IPS-20b (cell line): Measurements from ENCODE around the gene TLE3.
A peak's percentile ranks its signal among the peaks of the same experiment; 100 is the strongest.

Source experiments
- H3K27ac ChIP-seq: one replicate; pipeline ENCODE4 v1.5.1; 2013; ENCODE audit warnings: low read length
- H3K27me3 ChIP-seq: 2 replicates; pipeline ENCODE4 v1.6.1; 2013; ENCODE audit warnings: mild to moderate bottlenecking, low read length, inconsistent platforms; ENCODE audit not compliant: insufficient read depth
- H3K36me3 ChIP-seq: 2 replicates; pipeline ENCODE4 v1.6.1; 2013; ENCODE audit warnings: low read depth, mild to moderate bottlenecking, inconsistent platforms, low read length, moderate library complexity; ENCODE audit not compliant: insufficient read depth
- H3K4me1 ChIP-seq: 2 replicates; pipeline ENCODE4 v1.6.1; 2013; ENCODE audit warnings: mild to moderate bottlenecking, control low read depth, inconsistent platforms, low read length, moderate library complexity; ENCODE audit not compliant: insufficient read depth
- H3K4me3 ChIP-seq: 2 replicates; pipeline ENCODE4 v1.5.1; 2013; ENCODE audit warnings: mild to moderate bottlenecking, low read length, inconsistent platforms
- H3K9ac ChIP-seq: 2 replicates; pipeline ENCODE4 v1.6.1; 2013; ENCODE audit warnings: low read depth, mild to moderate bottlenecking, inconsistent platforms, low read length, moderate library complexity
- H3K9me3 ChIP-seq: 2 replicates; pipeline ENCODE4 v1.6.1; 2013; ENCODE audit warnings: mild to moderate bottlenecking, low read depth, low read length, inconsistent platforms; ENCODE audit not compliant: insufficient read depth

TLE3 gene

GRCh38 chr15:70109531-70109930 lies 11.8 kb upstream of the TLE3 start:
- Histone ChIP-seq H3K27me3 (peaks cover 22% of the 10 kb centered on the region), H3K4me3 (no peak overlapping the region), H3K36me3 (no peaks in the 10 kb centered on the region), H3K4me1 (peaks cover 5% of the 10 kb centered on the region), H3K9me3 (no peaks in the 10 kb centered on the region), H3K27ac (no peak overlapping the region), H3K9ac (no peak overlapping the region)

- Histone ChIP-seq H3K4me3 (no peak overlapping the region), H3K4me1 (peaks cover 8% of the 10 kb centered on the region; the same call in 1 of the 2 replicates), H3K9ac (no peak overlapping the region), H3K27me3 (peaks cover 33% of the 10 kb centered on the region), H3K9me3 (no peaks in the 10 kb centered on the region), H3K36me3 (no peaks in the 10 kb centered on the region), H3K27ac (no peak overlapping the region)
Measured at GRCh38 chr15:70103880-70104626, 6.3 kb upstream of the TLE3 start.

- Histone ChIP-seq H3K27me3 (peaks cover 33% of the 10 kb centered on the region), H3K4me1 (peaks cover 11% of the 10 kb centered on the region; the same call in 1 of the 2 replicates), H3K9ac (no peak overlapping the region), H3K9me3 (no peaks in the 10 kb centered on the region), H3K4me3 (no peak overlapping the region), H3K27ac (no peak overlapping the region), H3K36me3 (no peaks in the 10 kb centered on the region)
Measured at GRCh38 chr15:70102827-70103226, 5.1 kb upstream of the TLE3 start.

GRCh38 chr15:70101459-70102113 lies 3.9 kb upstream of the TLE3 start:
- Histone ChIP-seq H3K4me1 (peaks cover 11% of the 10 kb centered on the region; the same call in 1 of the 2 replicates), H3K9ac (no peak overlapping the region), H3K4me3 (peak overlapping the region; percentile 66; the same call in 1 of the 2 replicates), H3K36me3 (no peaks in the 10 kb centered on the region), H3K27ac (no peak overlapping the region), H3K9me3 (no peaks in the 10 kb centered on the region), H3K27me3 (peaks cover 33% of the 10 kb centered on the region)

- Histone ChIP-seq H3K9ac (peak overlapping the region; percentile 47; the same call in 1 of the 2 replicates), H3K9me3 (no peaks in the 10 kb centered on the region), H3K36me3 (no peaks in the 10 kb centered on the region), H3K27ac (no peak overlapping the region), H3K4me3 (peak overlapping the region; percentile 66), H3K4me1 (peaks cover 11% of the 10 kb centered on the region; the same call in 1 of the 2 replicates), H3K27me3 (peaks cover 33% of the 10 kb centered on the region)
Measured at GRCh38 chr15:70100474-70101341, 3.0 kb upstream of the TLE3 start.

GRCh38 chr15:70099967-70100473 lies 2.3 kb upstream of the TLE3 start:
- H3K27me3 ChIP-seq, result peaks cover 40% of the 10 kb centered on the region
- peak overlapping the region; percentile 47; the same call in 1 of the 2 replicates for H3K9ac ChIP-seq
- no peak overlapping the region for H3K27ac ChIP-seq
- peaks cover 12% of the 10 kb centered on the region for H3K4me1 ChIP-seq
- H3K36me3 ChIP-seq, result 0 out of 2 replicates have a peak, but pooled peaks cover under 1% of the 10 kb centered on the region
- H3K4me3 ChIP-seq, result peak overlapping the region; percentile 66
- H3K9me3 ChIP-seq, result no peaks in the 10 kb centered on the region

GRCh38 chr15:70099167-70099966 lies 1.6 kb upstream of the TLE3 start:
- Histone ChIP-seq H3K9me3 (no peaks in the 10 kb centered on the region), H3K4me1 (peaks cover 18% of the 10 kb centered on the region)

GRCh38 chr15:70098461-70099166 lies 897 bp upstream of the TLE3 start:
- Histone ChIP-seq H3K9me3 (no peaks in the 10 kb centered on the region), H3K4me3 (peak overlapping the region; percentile 94), H3K27ac (no peak overlapping the region), H3K4me1 (peaks cover 18% of the 10 kb centered on the region), H3K9ac (peak overlapping the region; percentile 79; the same call in 1 of the 2 replicates), H3K27me3 (peaks cover 45% of the 10 kb centered on the region), H3K36me3 (peaks cover 7% of the 10 kb centered on the region)

More at GRCh38 chr15:70099167-70099966, 1.6 kb upstream of the TLE3 start:
- Histone ChIP-seq H3K36me3 (peaks cover 7% of the 10 kb centered on the region), H3K9ac (peak overlapping the region; percentile 79; the same call in 1 of the 2 replicates), H3K27me3 (peaks cover 46% of the 10 kb centered on the region), H3K4me3 (peak overlapping the region; percentile 94), H3K27ac (no peak overlapping the region)

GRCh38 chr15:70098153-70098460 lies 390 bp upstream of the TLE3 start:
- H3K9ac ChIP-seq, result peak overlapping the region; percentile 79; the same call in 1 of the 2 replicates

GRCh38 chr15:70097063-70097320 lies 725 bp downstream of the TLE3 start:
- Histone ChIP-seq H3K4me1 (peaks cover 32% of the 10 kb centered on the region), H3K36me3 (peaks cover 23% of the 10 kb centered on the region), H3K27ac (no peak overlapping the region), H3K9me3 (no peaks in the 10 kb centered on the region), H3K9ac (peak overlapping the region; percentile 91; the same call in 1 of the 2 replicates), H3K4me3 (peak overlapping the region; percentile 94; the same call in 1 of the 2 replicates), H3K27me3 (peaks cover 39% of the 10 kb centered on the region)

More at GRCh38 chr15:70098153-70098460, 390 bp upstream of the TLE3 start:
- Histone ChIP-seq H3K27ac (no peak overlapping the region), H3K4me1 (peaks cover 21% of the 10 kb centered on the region), H3K4me3 (peak overlapping the region; percentile 94), H3K9me3 (no peaks in the 10 kb centered on the region), H3K27me3 (peaks cover 40% of the 10 kb centered on the region), H3K36me3 (peaks cover 12% of the 10 kb centered on the region)
